K562 (cell line): ENCODE measurements around the gene PFKFB2. TPM values are rescaled to one million over a fixed set of nuclear protein-coding genes. Genes with fewer than 3 reads are reported as not detected.

Source experiments
- ATAC-seq: fragments of 200-7000 bp; cut with Tn5 transposase; 3 replicates; pipeline ENCODE4 v1.9.1; 2020; ENCODE audit warnings: moderate library complexity
- BruUV-seq: library from RNA; stranded (reverse); fragments of 400-500 nt; replicated peaks from 2 replicates; lab custom pipeline; 2021; lab: Mats Ljungman, UMichigan
- CTCF ChIA-PET: fragments of 300-600 bp; formaldehyde crosslinking; extraction: SDS; loops from one replicate; lab custom pipeline; 2021; ENCODE audit warnings: low intra/inter-chr PET ratio; lab: Yijun Ruan, JAX
- POLR2A ChIA-PET: fragments of 300-600, 350-650 bp; sonication (Branson Sonifier 250); formaldehyde crosslinking; extraction: SDS; loops from one replicate; lab custom pipeline; 2021; ENCODE audit warnings: antibody characterized with exemption, inconsistent platforms; lab: Yijun Ruan, JAX
- DNase-seq, 4 experiments: peaks; one replicate each; pipeline versions ENCODE4 v3.0.0 to v3.0.0-alpha.2; 2011 to 2018; ENCODE audit warnings: low spot score in 3 of 4, mixed read lengths in 3 of 4; ENCODE audit errors: extremely low read depth in 1 of 4
- FAIRE-seq: peaks from 2 replicates; lab custom pipeline; 2011; peaks lifted over from hg19 to GRCh38; lab: Jason Lieb, UNC
- H2AFZ ChIP-seq: 2 replicates; pipeline ENCODE4 v1.6.0; 2011; ENCODE audit warnings: low read depth, low read length, control low read depth, inconsistent platforms
- H3K27ac ChIP-seq: fragments of 200-600 bp; 3 replicates; pipeline ENCODE4 v1.8.0; 2011; ENCODE audit warnings: low read depth, mild to moderate bottlenecking, control low read depth, inconsistent platforms, low read length, moderate library complexity, mixed read lengths; ENCODE audit errors: extremely low read depth
- H3K27me3 ChIP-seq, 2 experiments: fragments of 300-600 bp in 1 of 2; 2 replicates in 1 of 2; 3 replicates in 1 of 2; pipeline versions ENCODE4 v1.6.0 to v1.8.0; 2011; ENCODE audit warnings: inconsistent platforms in 2 of 2, low read length in 2 of 2, mild to moderate bottlenecking in 1 of 2, mixed read lengths in 1 of 2, moderate library complexity in 1 of 2; ENCODE audit not compliant: control insufficient read depth in 2 of 2, insufficient read depth in 2 of 2
- H3K36me3 ChIP-seq: fragments of 300-600 bp; 3 replicates; pipeline ENCODE4 v1.8.0; 2011; ENCODE audit warnings: mild to moderate bottlenecking, low read length, inconsistent platforms; ENCODE audit not compliant: control insufficient read depth, insufficient read depth
- H3K4me1 ChIP-seq, 2 experiments: fragments of 200-600 bp in 1 of 2; replicated peaks in 1 of 2; 2 replicates in 1 of 2; 3 replicates in 1 of 2; pipeline versions ENCODE4 v1.5.1 to v1.8.0; 2011; ENCODE audit warnings: inconsistent platforms in 2 of 2, low read length in 2 of 2, mild to moderate bottlenecking in 1 of 2, mixed read lengths in 1 of 2, moderate library complexity in 1 of 2; ENCODE audit not compliant: control insufficient read depth in 2 of 2, insufficient read depth in 2 of 2
- H3K4me2 ChIP-seq: 2 replicates; pipeline ENCODE4 v1.6.1; 2011; ENCODE audit warnings: low read length, control low read depth, inconsistent platforms, mixed read lengths; ENCODE audit not compliant: insufficient read depth
- H3K4me3 ChIP-seq: fragments of 200-600 bp; sonication (generic), shearing (Covaris generic); 2 replicates; pipeline ENCODE4 v1.5.1; 2016; ENCODE audit warnings: control low read depth, inconsistent platforms
- H3K79me2 ChIP-seq: fragments of 200-600 bp; 3 replicates; pipeline ENCODE4 v1.8.0; 2011; ENCODE audit warnings: low read length, inconsistent platforms; ENCODE audit not compliant: control insufficient read depth, insufficient read depth
- H3K9ac ChIP-seq, 2 experiments: 2 replicates each; pipeline versions ENCODE4 v1.6.0 to v1.6.1; 2011; ENCODE audit warnings: low read depth in 2 of 2, low read length in 2 of 2, control low read depth in 1 of 2, inconsistent platforms in 1 of 2, mild to moderate bottlenecking in 1 of 2, mixed read lengths in 1 of 2; ENCODE audit not compliant: insufficient read depth in 1 of 2
- H3K9me1 ChIP-seq: one replicate; pipeline ENCODE4 v1.6.0; 2011; ENCODE audit warnings: inconsistent platforms, mild to moderate bottlenecking, low read length, moderate library complexity; ENCODE audit not compliant: control insufficient read depth, insufficient read depth
- H3K9me3 ChIP-seq: replicated peaks from 2 replicates; pipeline ENCODE4 v1.5.1; 2011; ENCODE audit warnings: low read depth, low read length, inconsistent platforms; ENCODE audit not compliant: control insufficient read depth, insufficient read depth
- H4K20me1 ChIP-seq: replicated peaks from 2 replicates; pipeline ENCODE4 v1.6.1; 2011; ENCODE audit warnings: low read length, inconsistent platforms, mixed read lengths; ENCODE audit not compliant: control insufficient read depth, insufficient read depth
- ADNP ChIP-seq: fragments of 200-800 bp; sonication (Bioruptor generic); IDR thresholded peaks from 2 replicates; pipeline ENCODE4 v1.6.1; 2016; ENCODE audit warnings: missing genetic modification characterization, missing compliant biosample characterization
- CHD2 ChIP-seq: IDR thresholded peaks from 2 replicates; pipeline ENCODE4 v1.6.1; 2011; ENCODE audit warnings: low read depth, low read length
- EWSR1 ChIP-seq: fragments of 450-650 bp; IDR thresholded peaks from 2 replicates; pipeline ENCODE4 v1.6.1; 2018; ENCODE audit warnings: borderline replicate concordance, mild to moderate bottlenecking, low read depth, moderate library complexity; ENCODE audit not compliant: partially characterized antibody
- FOXA1 ChIP-seq: fragments of 450-650 bp; IDR thresholded peaks from 2 replicates; pipeline ENCODE4 v1.6.1; 2016; ENCODE audit warnings: mild to moderate bottlenecking, borderline replicate concordance
- KAT7 ChIP-seq: sonication (generic); formaldehyde crosslinking; IDR thresholded peaks from 2 replicates; pipeline ENCODE4 v1.8.0; 2022; ENCODE audit warnings: missing genetic modification reagents, mild to moderate bottlenecking, borderline replicate concordance
- NFYB ChIP-seq: IDR thresholded peaks from 2 replicates; pipeline ENCODE4 v1.6.1; 2011; ENCODE audit warnings: mild to moderate bottlenecking, moderate library complexity; ENCODE audit not compliant: insufficient read length; ENCODE audit errors: extremely low read depth
- NR2C2 ChIP-seq, 2 experiments: fragments of 200-800 bp in 1 of 2; sonication (Bioruptor generic) in 1 of 2; sonication (generic) in 1 of 2; formaldehyde crosslinking in 1 of 2; IDR thresholded peaks; 2 replicates each; pipeline versions ENCODE4 v1.6.1 to v1.8.0; 2016 to 2022; ENCODE audit warnings: mild to moderate bottlenecking in 1 of 2, missing compliant biosample characterization in 1 of 2, missing genetic modification characterization in 1 of 2, missing genetic modification reagents in 1 of 2
- PRPF4 ChIP-seq: fragments of 200-400 bp; formaldehyde crosslinking; IDR thresholded peaks from one replicate; pipeline ENCODE4 v1.6.1; 2017; ENCODE audit warnings: low read length, low read depth, mild to moderate bottlenecking; ENCODE audit not compliant: insufficient read depth, poor library complexity, severe bottlenecking
- RBM14 ChIP-seq: fragments of 200-400 bp; formaldehyde crosslinking; IDR thresholded peaks from 2 replicates; pipeline ENCODE4 v1.6.1; 2018; ENCODE audit warnings: low read depth, mild to moderate bottlenecking, low read length, moderate library complexity, borderline replicate concordance; ENCODE audit not compliant: insufficient read depth
- RBM22 ChIP-seq: fragments of 200-400 bp; formaldehyde crosslinking; IDR thresholded peaks from 2 replicates; pipeline ENCODE4 v1.6.1; 2018; ENCODE audit warnings: low read length, low read depth; ENCODE audit not compliant: poor library complexity, severe bottlenecking
- YBX1 ChIP-seq: fragments of 450-650 bp; IDR thresholded peaks from 2 replicates; pipeline ENCODE4 v1.7.1; 2016; ENCODE audit warnings: mild to moderate bottlenecking
- ZNF586 ChIP-seq: fragments of 450-650 bp; formaldehyde crosslinking; conservative IDR thresholded peaks from 2 replicates; pipeline ENCODE4 v1.4.0; 2020; ENCODE audit warnings: mild to moderate bottlenecking, moderate library complexity
- WGBS: fragments of 100-300 bp; shearing (Covaris generic); methylation state at CpG from one replicate; pipeline ENCODE4 v1.1.6; 2016; ENCODE audit warnings: low coverage, mixed read lengths; ENCODE audit not compliant: insufficient coverage; ENCODE audit errors: missing lambda C conversion rate; 5-methylcytosine and 5-hydroxymethylcytosine counted together
- in situ Hi-C: fragments of 300-500 bp; cut with MboI; formaldehyde crosslinking; loops from 4 replicates; pipeline ENCODE4 v1.15.0; 2018; ENCODE audit warnings: inconsistent platforms, mixed read lengths
- intact Hi-C: fragments of 100-400 bp; cut with micrococcal nuclease; formaldehyde crosslinking; loops from 2 replicates; pipeline ENCODE4 v1.14.2; 2022
- polyA plus RNA-seq, 8 experiments: library from polyadenylated mRNA; depleted of rRNA in 4 of 8; stranded (reverse) in 5 of 8; unstranded in 3 of 8; fragments of >200 nt; fragmentation: Nextera tagmentation in 2 of 8; fragmentation: Illumina TruSeq in 1 of 8; extraction: Ambion mirVana in 2 of 8; extraction: Trizol in 1 of 8; gene quantifications; 2 replicates each; pipeline versions ENCODE4 v1.2.1 to v1.2.3, GENCODE V29; 2011 to 2014; ENCODE audit warnings: inconsistent platforms in 1 of 8, missing spikeins in 1 of 8
- total RNA-seq, 7 experiments: library from RNA; depleted of rRNA in 6 of 7; stranded (reverse); fragments of >200 nt in 6 of 7; fragmentation: Illumina TruSeq in 2 of 7; extraction: Trizol in 2 of 7; gene quantifications; 2 replicates each; pipeline versions ENCODE4 v1.2.1 to v1.2.3, GENCODE V29; 2011 to 2021; ENCODE audit warnings: low replicate concordance in 1 of 7

PFKFB2 gene
- total and polyA plus RNA-seq, 9 of the 15 experiments (the other 6 are each of a cell fraction or from before 2014, with no cell fraction given) = 6.9 to 26.0 (median 16.4) TPM

DNA sequence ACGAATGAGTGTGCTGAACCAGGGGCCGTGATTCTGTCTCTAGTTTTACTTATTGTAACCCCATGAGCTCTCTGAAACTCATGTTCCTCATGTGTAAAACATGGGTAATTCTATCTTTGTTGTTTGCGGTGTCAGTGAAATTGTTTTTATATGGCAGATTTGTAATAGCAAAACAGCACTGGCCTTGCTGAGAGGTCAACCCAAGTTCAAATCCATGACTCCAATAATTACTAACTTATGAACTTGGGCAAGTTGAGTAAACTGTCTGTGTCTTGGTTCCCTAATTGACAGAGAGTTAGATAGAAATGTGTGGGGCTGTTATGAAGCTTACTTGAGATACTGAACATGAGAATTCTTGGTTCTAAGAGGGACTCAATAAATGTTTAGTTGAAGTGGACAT is 38.3 kb upstream of the PFKFB2 start:
- no peaks in the 10 kb centered on the region for H3K36me3 ChIP-seq
- DNase-seq (no peak), FAIRE-seq (no peak), ATAC-seq (no peak)
- no peak overlapping the region for H3K9ac ChIP-seq
- H3K27me3 ChIP-seq = no peaks in the 10 kb centered on the region
- H3K79me2 ChIP-seq = no peaks in the 10 kb centered on the region
- no peak overlapping the region for H3K27ac ChIP-seq
- no peak overlapping the region for H3K4me2 ChIP-seq
- no TSS peak for BruUV-seq
- peaks cover 3% of the 10 kb centered on the region; the same call in 1 of the 2 replicates for H3K9me3 ChIP-seq
- ChIA-PET CTCF (no interaction called here), POLR2A (interaction anchor here (1.1 to 3.2 kb wide), 3 partner anchors 10 to 54 kb away, joined by 3 to 18 read pairs (median 3); no protein-coding TSS in a partner anchor)
- peaks cover 28 to 57% of the 10 kb centered on the region in 2 experiments for H3K4me1 ChIP-seq
- intact Hi-C loops = no loop called here
- no peak overlapping the region for H3K4me3 ChIP-seq
- peak overlapping the region; percentile 4; the same call in 1 of the 2 replicates for H2AFZ ChIP-seq
- TF ChIP-seq EWSR1 = no peak
- no peak for TF ChIP-seq KAT7 (CRISPR knock-in tag)
- TF ChIP-seq YBX1 = no peak
- no peak for TF ChIP-seq ZNF586
- TF ChIP-seq CHD2 = no peak
- no peak for TF ChIP-seq PRPF4
- TF ChIP-seq NR2C2 (CRISPR knock-in tag; IDR thresholded peaks at IDR 0.05) = no peak
- TF ChIP-seq NR2C2 (tag; IDR thresholded peaks at IDR 0.05) = no peak
- TF ChIP-seq FOXA1 = no peak
- no peak for TF ChIP-seq RBM22
- TF ChIP-seq RBM14 = no peak
- no peak for TF ChIP-seq ADNP (tag)
- TF ChIP-seq NFYB = no peak
- peaks cover 5% of the 10 kb centered on the region for H3K9me1 ChIP-seq
- WGBS = 77% methylated on average over 3 of the region's 3 CpGs
- H4K20me1 ChIP-seq = no peaks in the 10 kb centered on the region
- in situ Hi-C loops = no loop called here
